ENCODE measurements around the gene POC1B. TPM values are rescaled to one million over a fixed set of nuclear protein-coding genes. Genes with fewer than 3 reads are reported as not detected.

The POC1B gene
- total RNA-seq, 1 donor from 2014 or later = 6.4 TPM

DNA sequence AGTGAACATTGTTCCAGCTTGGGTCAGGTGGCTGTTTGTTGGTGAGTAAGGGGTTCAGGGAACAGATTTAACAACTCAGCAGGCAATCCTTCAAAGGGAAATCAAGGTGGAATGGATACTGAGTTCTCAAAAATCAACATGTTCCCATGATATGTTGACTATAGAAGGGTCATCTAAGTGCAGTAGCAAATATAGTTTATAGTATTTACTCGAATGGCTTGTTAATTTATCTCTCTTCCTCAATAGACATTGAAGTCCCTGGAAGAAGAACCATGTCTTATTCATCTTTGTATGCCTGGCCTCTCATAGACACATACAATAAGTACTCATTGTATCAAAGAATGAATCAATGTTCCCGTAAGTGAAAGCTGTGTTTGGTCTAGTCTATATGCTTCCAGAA is 149.0 kb downstream of the POC1B start:
- DNase-seq = no peak
- intact Hi-C loops (cut with micrococcal nuclease) = no loop called here
- no peak for ATAC-seq

- ATAC-seq = no peak
- intact Hi-C loops (cut with micrococcal nuclease) = no loop called here
- no peak for DNase-seq
Observed at GRCh38 chr12:89376202-89376529, 149.7 kb downstream of the POC1B start.

GRCh38 chr12:89373763-89374572 is 151.9 kb downstream of the POC1B start:
- ATAC-seq (peak; percentile 90), DNase-seq (no peak)
- intact Hi-C loops (cut with micrococcal nuclease) = no loop called here

GRCh38 chr12:89372584-89373370 is 153.1 kb downstream of the POC1B start:
- intact Hi-C loops (cut with micrococcal nuclease) = no loop called here
- DNase-seq (no peak), ATAC-seq (peak; percentile 69)

GRCh38 chr12:89370850-89371249 is 155.0 kb downstream of the POC1B start:
- no peak for DNase-seq
- intact Hi-C loops (cut with micrococcal nuclease) = no loop called here
- ATAC-seq = no peak

GRCh38 chr12:89370421-89370831 is 155.4 kb downstream of the POC1B start:
- ATAC-seq = no peak

More at GRCh38 chr12:89370421-89370831, 155.4 kb downstream of the POC1B start:
- intact Hi-C loops (cut with micrococcal nuclease) = no loop called here
- no peak for DNase-seq

Other genes with a start within 250 kb of the POC1B start
- gene DUSP6, start 173.5 kb downstream of the POC1B start, total RNA-seq = 23.0 TPM
- 1.8 TPM for gene GALNT4, start 1.3 kb downstream of the POC1B start, total RNA-seq
- gene ATP2B1, start 182.8 kb upstream of the POC1B start, total RNA-seq = 11.9 TPM